ENCODE data around the gene SLC35F3. TPM values are rescaled to one million over a fixed set of nuclear protein-coding genes. Genes with fewer than 3 reads are reported as not detected.

SLC35F3 gene
- total and polyA plus RNA-seq, 2 experiments from 2014 or later = 1.0 to 3.2 TPM

DNA sequence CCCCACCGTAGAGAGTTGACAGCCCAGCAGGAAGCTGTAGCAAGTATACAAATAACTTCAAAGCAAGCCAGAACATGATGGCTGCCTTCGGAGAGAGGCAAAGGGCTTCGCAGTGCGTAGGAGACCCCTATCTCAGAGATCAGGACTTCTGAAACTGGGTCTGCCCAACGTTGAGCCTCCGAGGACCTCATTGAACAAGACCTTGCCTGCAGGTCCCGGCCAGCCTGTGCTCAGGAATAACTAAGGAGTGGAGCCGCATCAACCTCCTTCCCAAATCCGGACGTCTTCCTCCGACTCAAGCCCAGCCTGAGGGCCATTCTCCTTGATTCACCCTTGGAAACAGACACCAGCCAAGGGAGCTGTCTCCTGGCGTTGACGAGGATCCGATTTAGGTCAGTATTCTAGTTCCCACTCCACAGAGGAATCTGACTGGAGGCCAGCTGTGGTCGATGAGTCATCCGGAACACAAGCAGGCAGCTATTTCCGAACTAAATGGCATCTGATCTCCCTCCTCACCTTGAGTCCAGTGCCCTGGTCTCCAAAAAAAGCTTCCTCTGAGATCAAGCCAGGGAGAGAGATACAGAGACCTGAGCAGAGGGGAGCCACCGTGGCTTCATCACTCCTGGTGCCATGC lies 302.3 kb downstream of the SLC35F3 start:
- Mint-ChIP-seq H3K36me3 (ENCODE audit: low read depth) (peaks cover 10% of the 10 kb centered on the region), H3K4me1 (no peaks in the 10 kb centered on the region), H3K4me3 (no peak overlapping the region), H3K27ac (no peak overlapping the region), H3K9me3 (peaks cover 24% of the 10 kb centered on the region), H3K27me3 (ENCODE audit: insufficient read depth, low read depth, poor library complexity) (peaks cover 2% of the 10 kb centered on the region)
- Histone ChIP-seq H3K27me3 (ENCODE audit: insufficient read depth) (no peaks in the 10 kb centered on the region), H3K4me2 (no peak overlapping the region), H3K79me2 (replicated peaks; ENCODE audit: insufficient read depth) (no peaks in the 10 kb centered on the region), H3K9me2 (ENCODE audit: insufficient read depth) (no peaks in the 10 kb centered on the region), H3K4me3 (no peak overlapping the region), H2AFZ (no peak overlapping the region), H4K20me1 (replicated peaks; ENCODE audit: insufficient read depth) (no peaks in the 10 kb centered on the region), H3K27ac (ENCODE audit: low read depth) (no peak overlapping the region), H3K36me3 (ENCODE audit: insufficient read depth) (no peaks in the 10 kb centered on the region; the same call in 1 of the 2 replicates), H3F3A (replicated peaks; ENCODE audit: low read depth) (no peaks in the 10 kb centered on the region), H3K4me1 (ENCODE audit: insufficient read depth) (no peaks in the 10 kb centered on the region)
- ATAC-seq (no peak), DNase-seq (ENCODE audit: low spot score) (no peak)
- TF ChIP-seq STAT1 (IDR thresholded peaks at IDR 0.05; ENCODE audit: unreplicated experiment) = no peak
- no peak for TF ChIP-seq ZNF114 (CRISPR knock-in tag; IDR thresholded peaks at IDR 0.05)
- TF ChIP-seq, protein P1, sequence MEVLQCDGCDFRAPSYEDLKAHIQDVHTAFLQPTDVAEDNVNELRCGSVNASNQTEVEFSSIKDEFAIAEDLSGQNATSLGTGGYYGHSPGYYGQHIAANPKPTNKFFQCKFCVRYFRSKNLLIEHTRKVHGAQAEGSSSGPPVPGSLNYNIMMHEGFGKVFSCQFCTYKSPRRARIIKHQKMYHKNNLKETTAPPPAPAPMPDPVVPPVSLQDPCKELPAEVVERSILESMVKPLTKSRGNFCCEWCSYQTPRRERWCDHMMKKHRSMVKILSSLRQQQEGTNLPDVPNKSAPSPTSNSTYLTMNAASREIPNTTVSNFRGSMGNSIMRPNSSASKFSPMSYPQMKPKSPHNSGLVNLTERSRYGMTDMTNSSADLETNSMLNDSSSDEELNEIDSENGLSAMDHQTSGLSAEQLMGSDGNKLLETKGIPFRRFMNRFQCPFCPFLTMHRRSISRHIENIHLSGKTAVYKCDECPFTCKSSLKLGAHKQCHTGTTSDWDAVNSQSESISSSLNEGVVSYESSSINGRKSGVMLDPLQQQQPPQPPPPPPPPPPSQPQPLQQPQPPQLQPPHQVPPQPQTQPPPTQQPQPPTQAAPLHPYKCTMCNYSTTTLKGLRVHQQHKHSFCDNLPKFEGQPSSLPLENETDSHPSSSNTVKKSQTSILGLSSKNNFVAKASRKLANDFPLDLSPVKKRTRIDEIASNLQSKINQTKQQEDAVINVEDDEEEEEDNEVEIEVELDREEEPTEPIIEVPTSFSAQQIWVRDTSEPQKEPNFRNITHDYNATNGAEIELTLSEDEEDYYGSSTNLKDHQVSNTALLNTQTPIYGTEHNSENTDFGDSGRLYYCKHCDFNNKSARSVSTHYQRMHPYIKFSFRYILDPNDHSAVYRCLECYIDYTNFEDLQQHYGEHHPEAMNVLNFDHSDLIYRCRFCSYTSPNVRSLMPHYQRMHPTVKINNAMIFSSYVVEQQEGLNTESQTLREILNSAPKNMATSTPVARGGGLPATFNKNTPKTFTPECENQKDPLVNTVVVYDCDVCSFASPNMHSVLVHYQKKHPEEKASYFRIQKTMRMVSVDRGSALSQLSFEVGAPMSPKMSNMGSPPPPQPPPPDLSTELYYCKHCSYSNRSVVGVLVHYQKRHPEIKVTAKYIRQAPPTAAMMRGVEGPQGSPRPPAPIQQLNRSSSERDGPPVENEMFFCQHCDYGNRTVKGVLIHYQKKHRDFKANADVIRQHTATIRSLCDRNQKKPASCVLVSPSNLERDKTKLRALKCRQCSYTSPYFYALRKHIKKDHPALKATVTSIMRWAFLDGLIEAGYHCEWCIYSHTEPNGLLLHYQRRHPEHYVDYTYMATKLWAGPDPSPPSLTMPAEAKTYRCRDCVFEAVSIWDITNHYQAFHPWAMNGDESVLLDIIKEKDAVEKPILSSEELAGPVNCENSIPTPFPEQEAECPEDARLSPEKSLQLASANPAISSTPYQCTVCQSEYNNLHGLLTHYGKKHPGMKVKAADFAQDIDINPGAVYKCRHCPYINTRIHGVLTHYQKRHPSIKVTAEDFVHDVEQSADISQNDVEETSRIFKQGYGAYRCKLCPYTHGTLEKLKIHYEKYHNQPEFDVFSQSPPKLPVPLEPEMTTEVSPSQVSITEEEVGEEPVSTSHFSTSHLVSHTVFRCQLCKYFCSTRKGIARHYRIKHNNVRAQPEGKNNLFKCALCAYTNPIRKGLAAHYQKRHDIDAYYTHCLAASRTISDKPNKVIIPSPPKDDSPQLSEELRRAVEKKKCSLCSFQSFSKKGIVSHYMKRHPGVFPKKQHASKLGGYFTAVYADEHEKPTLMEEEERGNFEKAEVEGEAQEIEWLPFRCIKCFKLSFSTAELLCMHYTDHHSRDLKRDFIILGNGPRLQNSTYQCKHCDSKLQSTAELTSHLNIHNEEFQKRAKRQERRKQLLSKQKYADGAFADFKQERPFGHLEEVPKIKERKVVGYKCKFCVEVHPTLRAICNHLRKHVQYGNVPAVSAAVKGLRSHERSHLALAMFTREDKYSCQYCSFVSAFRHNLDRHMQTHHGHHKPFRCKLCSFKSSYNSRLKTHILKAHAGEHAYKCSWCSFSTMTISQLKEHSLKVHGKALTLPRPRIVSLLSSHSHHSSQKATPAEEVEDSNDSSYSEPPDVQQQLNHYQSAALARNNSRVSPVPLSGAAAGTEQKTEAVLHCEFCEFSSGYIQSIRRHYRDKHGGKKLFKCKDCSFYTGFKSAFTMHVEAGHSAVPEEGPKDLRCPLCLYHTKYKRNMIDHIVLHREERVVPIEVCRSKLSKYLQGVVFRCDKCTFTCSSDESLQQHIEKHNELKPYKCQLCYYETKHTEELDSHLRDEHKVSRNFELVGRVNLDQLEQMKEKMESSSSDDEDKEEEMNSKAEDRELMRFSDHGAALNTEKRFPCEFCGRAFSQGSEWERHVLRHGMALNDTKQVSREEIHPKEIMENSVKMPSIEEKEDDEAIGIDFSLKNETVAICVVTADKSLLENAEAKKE (CRISPR knock-in tag; IDR thresholded peaks at IDR 0.05) = no peak
- no peak for TF ChIP-seq EZH2 (IDR thresholded peaks at IDR 0.05; ENCODE audit: low read depth, unreplicated experiment)
- no peak for TF ChIP-seq EZH2phosphoT487 (IDR thresholded peaks at IDR 0.05; ENCODE audit: unreplicated experiment)
- TF ChIP-seq, protein P2, sequence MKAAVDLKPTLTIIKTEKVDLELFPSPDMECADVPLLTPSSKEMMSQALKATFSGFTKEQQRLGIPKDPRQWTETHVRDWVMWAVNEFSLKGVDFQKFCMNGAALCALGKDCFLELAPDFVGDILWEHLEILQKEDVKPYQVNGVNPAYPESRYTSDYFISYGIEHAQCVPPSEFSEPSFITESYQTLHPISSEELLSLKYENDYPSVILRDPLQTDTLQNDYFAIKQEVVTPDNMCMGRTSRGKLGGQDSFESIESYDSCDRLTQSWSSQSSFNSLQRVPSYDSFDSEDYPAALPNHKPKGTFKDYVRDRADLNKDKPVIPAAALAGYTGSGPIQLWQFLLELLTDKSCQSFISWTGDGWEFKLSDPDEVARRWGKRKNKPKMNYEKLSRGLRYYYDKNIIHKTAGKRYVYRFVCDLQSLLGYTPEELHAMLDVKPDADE (IDR thresholded peaks at IDR 0.05) = no peak
- no peak for TF ChIP-seq ZNF331 (CRISPR knock-in tag; IDR thresholded peaks at IDR 0.05; ENCODE audit: low read depth)
- TF ChIP-seq CREB1 (CRISPR knock-in tag; IDR thresholded peaks at IDR 0.05; ENCODE audit: low read depth) = no peak
- TF ChIP-seq, protein P3, sequence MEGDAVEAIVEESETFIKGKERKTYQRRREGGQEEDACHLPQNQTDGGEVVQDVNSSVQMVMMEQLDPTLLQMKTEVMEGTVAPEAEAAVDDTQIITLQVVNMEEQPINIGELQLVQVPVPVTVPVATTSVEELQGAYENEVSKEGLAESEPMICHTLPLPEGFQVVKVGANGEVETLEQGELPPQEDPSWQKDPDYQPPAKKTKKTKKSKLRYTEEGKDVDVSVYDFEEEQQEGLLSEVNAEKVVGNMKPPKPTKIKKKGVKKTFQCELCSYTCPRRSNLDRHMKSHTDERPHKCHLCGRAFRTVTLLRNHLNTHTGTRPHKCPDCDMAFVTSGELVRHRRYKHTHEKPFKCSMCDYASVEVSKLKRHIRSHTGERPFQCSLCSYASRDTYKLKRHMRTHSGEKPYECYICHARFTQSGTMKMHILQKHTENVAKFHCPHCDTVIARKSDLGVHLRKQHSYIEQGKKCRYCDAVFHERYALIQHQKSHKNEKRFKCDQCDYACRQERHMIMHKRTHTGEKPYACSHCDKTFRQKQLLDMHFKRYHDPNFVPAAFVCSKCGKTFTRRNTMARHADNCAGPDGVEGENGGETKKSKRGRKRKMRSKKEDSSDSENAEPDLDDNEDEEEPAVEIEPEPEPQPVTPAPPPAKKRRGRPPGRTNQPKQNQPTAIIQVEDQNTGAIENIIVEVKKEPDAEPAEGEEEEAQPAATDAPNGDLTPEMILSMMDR (conservative IDR thresholded peaks at IDR 0.05; ENCODE audit: low read depth in 2 of 2) = no peak
- TF ChIP-seq JUNB (IDR thresholded peaks at IDR 0.05; ENCODE audit: unreplicated experiment) = no peak
- TF ChIP-seq, protein P4, sequence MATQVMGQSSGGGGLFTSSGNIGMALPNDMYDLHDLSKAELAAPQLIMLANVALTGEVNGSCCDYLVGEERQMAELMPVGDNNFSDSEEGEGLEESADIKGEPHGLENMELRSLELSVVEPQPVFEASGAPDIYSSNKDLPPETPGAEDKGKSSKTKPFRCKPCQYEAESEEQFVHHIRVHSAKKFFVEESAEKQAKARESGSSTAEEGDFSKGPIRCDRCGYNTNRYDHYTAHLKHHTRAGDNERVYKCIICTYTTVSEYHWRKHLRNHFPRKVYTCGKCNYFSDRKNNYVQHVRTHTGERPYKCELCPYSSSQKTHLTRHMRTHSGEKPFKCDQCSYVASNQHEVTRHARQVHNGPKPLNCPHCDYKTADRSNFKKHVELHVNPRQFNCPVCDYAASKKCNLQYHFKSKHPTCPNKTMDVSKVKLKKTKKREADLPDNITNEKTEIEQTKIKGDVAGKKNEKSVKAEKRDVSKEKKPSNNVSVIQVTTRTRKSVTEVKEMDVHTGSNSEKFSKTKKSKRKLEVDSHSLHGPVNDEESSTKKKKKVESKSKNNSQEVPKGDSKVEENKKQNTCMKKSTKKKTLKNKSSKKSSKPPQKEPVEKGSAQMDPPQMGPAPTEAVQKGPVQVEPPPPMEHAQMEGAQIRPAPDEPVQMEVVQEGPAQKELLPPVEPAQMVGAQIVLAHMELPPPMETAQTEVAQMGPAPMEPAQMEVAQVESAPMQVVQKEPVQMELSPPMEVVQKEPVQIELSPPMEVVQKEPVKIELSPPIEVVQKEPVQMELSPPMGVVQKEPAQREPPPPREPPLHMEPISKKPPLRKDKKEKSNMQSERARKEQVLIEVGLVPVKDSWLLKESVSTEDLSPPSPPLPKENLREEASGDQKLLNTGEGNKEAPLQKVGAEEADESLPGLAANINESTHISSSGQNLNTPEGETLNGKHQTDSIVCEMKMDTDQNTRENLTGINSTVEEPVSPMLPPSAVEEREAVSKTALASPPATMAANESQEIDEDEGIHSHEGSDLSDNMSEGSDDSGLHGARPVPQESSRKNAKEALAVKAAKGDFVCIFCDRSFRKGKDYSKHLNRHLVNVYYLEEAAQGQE (IDR thresholded peaks at IDR 0.05; ENCODE audit: unreplicated experiment) = no peak
- TF ChIP-seq POLR2AphosphoS5 (IDR thresholded peaks at IDR 0.05; ENCODE audit: low read depth) = no peak
- TF ChIP-seq NANOG (IDR thresholded peaks at IDR 0.05; ENCODE audit: borderline replicate concordance) = no peak
